NCI-H524 (cell line): ENCODE results near the gene ACKR3.
A peak's percentile ranks its signal among the peaks of the same experiment; 100 is the strongest.

Source experiments
- DNase-seq, 2 experiments: peaks; one replicate each; lab custom pipeline; 2025; lab: John Stamatoyannopoulos, UW

ACKR3 gene

DNA sequence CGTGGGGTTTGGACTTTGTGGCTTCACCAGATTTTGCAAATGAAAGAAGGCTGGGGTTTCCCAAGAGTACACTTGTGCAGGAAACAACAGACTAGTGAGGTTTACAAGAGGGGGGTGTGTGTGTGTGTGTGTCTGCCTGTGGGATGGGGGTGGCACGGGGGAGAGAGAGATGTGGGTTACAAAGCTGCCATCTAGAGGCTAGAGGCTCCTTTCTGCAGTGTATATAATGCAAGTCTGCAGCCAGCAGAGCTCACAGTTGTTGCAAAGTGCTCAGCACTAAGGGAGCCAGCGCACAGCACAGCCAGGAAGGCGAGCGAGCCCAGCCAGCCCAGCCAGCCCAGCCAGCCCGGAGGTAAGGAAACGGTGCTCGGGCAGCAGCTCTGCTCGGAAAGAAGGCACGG is at the start of gene ACKR3:
Gene ACKR3 (plus strand): TSS at position 253 of the 401 bp plus-strand sequence. CDS start 10,641 bp downstream, outside the sequence.
- DNase-seq: peak; percentile 61 to 85

DNA sequence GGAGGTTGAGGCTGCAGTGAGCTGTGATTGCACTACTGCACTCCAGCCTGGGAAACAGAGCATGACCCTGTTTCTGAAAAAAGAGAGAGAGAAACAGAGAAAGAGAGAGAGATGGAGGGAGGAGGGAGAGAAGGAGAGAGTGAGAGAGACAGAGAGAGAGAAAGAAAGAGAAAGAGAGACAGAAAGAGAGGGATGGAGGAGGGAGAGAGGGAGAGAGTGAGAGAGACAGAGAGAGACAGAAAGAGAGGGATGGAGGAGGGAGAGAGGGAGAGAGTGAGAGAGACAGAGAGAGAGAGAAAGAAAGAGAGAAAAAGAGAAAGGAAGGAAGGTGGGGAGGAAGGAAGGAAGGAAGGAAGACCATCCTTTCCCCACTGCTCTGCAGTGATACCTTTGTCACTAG is 48.1 kb upstream of the ACKR3 start:
- no peak for DNase-seq

DNA sequence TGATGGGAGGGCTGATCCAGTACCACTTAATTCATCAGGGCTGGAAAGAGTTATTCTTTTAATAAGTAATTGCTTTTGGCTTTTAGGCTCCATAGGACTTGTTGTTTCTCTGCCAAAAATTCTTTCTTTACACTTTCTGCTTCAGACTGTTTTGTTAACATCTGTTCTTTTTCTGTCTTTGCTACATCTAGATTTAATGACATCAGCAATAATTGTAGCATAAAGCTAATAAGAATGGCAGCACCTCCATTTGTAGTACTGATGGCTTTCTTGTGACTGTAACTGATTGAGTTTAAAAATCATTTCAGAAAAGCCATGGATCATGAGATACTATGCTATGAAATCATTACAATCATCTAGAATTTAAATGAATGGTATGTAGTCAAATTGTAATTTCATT is 46.4 kb upstream of the ACKR3 start:
- no peak for DNase-seq

DNA sequence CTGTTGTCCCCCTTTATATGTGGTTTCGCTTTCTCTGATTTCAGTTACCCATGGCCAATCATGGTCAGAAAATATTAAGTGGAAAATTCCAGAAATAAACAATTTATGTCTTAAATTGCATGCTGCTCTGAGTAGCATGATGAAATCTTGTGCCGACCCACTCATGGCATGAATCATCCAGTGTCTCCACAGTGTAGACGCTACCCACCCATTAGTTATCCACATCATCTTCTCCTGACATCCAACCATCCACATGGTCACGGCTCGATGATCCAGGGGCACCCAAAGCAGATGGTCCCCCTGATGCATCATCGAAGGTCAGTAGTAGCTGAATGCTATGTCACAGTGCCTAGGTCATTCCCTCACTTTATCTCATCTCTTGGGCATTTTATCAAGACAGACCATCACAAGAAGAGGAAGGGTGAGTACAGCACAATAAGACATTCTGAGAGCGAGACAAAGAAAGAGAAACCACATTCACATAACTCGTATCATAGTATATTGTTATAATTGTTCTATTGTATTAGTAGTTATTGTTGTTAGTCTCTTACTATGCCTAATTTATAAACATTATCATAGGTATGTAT is 44.1 kb upstream of the ACKR3 start:
- DNase-seq: no peak

DNA sequence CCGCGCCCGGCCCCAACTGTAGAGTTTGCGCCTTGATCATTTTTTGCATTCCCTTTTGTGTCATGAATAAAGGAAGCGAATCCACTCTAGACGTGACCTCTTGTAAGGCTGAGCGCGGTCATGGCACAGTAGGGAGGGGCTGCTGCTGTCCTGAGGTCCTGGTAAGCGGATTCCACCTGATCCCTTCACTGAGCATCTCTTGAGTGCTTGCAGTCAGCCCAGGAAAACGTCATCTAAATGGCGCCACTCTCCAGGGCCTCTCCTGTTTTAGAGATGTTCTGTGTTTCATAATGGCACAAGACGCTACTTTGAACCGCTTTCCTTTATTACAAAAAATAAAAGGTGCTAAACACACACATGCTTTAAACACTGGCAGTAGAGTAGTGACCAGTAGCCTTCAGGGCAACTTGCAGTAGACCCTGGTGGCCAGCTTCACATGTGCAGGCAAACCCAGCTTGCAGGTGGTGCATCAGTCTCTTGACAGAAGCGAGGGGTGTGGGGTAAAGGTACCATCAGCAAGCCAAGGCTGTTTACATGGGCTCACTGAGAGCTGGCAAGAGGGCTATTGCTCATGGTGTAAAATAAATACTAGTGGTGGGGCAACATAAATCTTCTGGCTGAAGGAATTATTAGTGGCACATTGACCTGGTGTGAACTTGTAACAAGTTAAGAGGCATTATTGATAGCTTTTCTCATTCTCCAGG is 43.0 kb upstream of the ACKR3 start:
- DNase-seq: no peak

DNA sequence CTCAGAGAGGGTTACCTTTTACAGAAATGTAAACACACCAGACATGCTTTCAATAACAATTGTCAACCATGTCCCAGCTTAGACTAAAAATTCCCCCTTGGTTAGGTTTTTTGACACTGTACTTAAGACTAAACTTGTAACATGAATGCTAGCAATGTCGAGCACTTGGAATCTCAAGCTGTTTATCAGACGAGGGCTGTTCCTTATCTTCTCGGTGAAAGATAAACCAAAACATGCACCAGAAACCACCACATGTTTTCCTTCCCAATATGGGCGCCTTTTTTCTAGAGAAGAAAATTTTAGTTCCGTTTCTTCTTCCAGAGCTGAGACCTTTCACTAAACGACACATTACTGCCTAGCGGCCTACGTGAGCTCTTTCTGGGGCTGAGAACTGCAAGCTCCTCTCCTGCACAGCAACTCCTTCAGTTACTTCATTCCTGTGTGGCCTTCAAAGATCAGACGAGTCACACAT is 42.4 kb upstream of the ACKR3 start:
- DNase-seq: no peak

DNA sequence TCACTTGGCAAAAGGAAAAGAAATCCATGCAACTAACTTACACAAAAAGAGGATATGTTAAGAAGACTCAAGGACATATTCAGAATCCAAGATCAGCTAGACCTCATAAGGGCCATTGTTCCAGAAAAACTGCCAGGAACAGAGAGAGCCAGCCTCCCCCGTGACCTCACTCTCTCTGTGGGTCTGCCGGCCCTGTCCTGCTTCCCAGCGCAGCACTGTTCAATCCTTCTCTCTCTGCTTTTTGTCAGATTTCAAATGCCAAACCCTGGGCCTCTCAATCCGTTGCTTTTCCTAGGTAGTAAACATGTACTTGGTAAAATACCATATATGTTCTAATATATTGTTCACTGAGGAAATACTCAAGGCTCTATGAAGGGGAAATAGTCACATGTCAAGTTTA is 40.0 kb upstream of the ACKR3 start:
- DNase-seq: no peak

DNA sequence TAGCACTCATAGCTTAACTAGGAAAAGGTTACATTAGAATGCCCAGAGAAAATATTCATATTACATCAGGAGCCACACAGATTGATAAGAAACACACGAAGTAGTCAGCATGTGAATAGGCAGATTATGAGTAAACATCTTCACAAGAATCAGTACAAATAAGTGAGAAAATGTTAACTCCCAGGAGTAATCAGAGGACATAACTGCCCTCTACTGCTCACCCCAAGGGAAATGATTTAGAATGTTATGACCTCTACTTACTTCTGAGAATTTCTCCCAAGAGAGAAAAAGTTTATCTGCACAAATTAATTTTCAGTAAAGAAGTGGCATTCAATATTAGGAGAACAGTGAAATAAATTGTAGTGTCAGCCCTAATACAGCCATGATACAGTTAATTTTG is 39.1 kb upstream of the ACKR3 start:
- DNase-seq: no peak

DNA sequence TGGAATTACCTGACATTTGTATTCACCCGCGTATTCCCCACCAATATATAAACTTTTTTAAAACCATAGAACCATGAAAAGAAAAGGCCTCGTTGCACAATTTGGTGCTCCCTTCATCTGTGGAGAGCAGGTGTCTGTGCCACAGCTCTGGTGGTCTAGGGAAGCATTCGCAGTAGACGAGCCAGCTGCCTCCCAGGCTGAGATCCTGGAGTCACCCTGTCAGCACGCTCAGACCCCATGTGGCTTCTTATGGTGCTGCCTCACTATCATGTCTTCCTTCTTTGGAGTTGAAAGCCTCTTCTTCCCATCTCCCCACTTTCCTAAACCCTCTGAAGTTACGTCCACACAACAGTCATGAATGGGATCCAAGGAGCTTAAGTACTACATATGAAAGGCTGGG is 38.4 kb upstream of the ACKR3 start:
- DNase-seq: no peak

DNA sequence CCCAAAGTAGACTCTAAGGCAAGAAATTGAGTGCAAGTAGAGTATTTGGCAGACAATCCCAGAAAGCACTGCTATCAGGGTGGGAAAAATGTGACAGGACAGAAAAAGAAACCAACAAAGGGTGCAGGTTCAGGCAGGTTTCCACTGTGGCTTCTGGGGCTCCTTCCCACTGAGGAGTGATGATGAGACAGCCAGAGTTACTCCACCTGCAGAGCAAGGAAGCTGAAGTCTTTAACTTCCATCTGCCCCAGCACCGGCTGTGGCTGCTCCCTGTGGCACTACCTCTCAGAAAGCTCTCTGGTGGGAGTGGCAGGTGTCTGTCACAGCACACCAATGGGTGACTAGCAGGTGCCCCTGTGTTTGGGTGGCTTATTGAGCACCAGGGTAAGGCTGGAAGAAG is 37.6 kb upstream of the ACKR3 start:
- DNase-seq: no peak

DNA sequence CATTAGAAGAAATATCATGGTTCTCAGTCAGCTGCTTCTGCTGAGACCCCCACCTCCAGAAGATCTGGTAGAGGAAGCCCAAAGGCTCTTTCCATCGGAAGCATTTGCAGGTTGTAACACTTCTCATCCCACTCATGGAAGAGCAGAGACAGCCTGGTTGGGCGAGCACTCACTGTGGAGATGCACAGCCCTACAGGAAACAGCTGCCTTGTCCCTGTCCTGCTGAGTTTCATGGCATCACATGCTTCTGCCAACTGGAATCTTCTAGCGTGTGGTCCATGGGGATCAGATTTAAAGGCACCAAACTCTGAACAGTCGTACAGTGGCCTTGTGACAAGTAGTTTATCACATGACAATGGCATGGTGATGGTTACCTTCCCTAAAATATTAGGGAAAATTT is 36.3 kb upstream of the ACKR3 start:
- DNase-seq: no peak

DNA sequence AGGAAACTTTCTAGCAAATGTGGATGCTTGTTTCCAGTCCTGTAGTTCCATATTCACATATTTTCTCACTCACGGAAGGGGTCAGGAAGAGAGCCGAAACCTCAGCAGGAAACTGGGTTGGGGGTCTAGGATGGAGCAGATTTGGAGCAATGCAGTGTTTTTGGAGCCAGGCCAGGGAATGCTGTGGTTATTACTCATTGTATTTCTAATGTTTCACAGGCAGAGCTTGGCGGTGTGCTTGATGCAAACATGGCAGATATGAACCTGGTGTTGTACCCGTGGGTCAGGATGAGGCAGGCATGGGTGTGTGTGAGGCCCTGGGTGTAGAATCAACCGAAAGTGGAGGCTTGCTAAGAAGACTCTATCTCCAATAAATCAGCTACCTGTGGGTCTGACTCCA is 34.6 kb upstream of the ACKR3 start:
- DNase-seq: no peak

DNA sequence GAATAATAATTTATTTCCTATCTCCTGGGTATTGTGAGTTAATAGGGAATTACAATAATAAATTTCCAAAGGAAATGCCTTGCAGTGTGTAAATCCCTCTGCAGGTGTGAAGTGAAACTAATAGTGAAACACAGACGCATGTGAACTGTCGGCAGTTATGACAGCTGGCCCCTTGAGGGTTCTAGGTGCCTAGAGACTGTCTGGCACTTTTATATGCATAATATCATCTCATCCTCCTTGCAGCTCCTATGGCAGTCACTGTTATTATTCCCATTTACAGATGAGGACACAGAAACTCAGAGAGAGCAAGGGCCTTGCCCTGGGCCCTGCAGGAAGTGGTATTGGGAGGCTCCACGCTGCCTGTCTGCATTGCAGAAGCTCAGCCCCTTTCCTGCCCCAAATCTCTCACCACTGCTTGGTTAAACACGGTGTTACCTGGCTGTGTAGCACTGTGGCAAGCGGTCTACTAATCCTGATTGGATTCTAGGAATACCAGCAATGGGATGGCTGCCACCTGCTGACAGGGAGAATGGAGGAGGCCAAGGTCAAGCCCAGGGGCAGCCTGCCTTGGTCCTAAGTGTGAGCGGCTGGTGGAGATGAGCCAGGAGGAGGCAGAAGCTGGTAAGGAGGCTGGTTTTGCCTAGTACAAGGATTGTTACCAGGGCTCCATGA is 32.8 kb upstream of the ACKR3 start:
- no peak for DNase-seq

DNA sequence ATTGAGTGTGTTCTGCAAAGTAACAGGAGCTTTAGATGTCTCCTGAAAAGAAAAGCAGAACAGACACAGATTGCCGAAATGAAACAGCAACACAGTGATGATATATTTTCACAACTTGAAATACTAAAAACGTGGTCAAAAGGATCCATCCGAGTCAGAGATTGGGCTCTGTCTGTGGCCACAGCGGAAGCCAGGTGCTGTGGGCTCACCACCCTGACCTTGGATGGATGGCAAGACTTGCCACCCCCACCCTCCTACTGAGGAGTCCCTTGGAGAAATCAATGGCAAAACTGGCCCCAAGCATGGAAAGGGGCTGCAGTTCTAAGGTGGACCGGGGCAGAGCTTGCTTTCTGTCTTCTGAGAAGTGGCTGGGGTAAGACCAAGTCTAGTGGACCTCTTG is 31.4 kb upstream of the ACKR3 start:
- DNase-seq: no peak

DNA sequence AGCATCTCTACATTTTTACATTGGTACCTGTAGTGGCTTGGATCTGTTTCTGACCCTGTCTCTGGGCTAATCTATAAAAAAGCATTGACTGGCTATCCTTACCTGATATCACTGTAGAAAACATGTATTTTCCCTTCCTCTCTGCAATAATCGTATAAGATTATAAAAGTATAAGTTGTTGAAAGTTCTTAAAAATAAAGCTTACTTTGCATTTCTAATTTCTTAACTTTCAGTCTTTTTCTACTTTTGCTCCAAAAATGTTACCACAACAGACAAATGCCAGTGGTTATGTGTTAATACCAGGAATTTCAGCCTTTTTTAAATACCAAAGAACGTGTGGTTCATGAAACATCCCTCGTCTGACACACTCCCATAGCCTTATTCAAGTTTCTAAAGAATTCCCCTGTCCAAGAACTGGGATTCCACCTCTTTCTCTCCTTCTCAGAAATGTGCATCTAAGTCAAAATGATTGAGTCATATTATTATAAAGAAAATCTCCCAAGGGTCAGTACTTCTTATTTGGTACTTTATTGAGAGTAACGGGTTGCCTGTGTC is 28.5 kb upstream of the ACKR3 start:
- DNase-seq: no peak

DNA sequence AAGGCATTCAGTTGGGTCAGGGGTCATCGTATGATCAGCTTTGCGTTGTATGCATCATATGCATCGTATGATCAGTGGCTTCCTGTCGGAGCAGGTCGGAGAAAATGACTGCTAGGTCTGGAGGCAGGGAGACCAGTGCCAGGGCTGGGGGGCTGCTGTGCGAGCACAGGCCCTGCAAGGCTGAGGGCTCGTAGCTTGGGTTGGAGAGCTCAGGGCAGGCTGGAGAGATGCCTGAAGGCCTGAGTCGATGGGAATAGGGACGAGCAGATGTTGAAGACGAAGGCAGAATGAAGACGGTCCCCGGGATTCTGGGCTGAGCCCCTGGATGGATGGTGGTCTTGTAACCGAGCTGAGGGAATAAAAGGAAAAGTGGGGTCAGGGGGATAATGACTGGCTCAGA is 25.3 kb upstream of the ACKR3 start:
- no peak for DNase-seq

DNA sequence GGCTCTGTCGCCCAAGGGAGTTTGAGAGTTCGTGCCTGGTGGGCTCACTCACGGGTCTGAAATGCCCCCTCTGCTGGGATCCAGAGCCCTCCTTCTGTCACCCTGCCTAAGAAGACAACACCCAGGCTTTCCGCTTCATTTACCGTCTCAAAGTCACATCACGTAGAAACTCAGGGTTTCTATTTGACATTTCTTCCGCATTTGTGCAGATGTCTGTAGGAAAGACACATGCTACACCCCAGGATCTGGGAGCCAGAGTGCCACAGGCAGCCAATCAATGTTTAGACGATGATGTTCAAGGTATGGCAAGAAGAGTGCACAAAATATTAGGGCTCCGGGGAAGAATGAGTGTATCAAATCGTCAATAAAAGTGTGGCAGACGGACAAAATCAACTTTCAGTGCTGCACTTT is 24.4 kb upstream of the ACKR3 start:
- no peak for DNase-seq

DNA sequence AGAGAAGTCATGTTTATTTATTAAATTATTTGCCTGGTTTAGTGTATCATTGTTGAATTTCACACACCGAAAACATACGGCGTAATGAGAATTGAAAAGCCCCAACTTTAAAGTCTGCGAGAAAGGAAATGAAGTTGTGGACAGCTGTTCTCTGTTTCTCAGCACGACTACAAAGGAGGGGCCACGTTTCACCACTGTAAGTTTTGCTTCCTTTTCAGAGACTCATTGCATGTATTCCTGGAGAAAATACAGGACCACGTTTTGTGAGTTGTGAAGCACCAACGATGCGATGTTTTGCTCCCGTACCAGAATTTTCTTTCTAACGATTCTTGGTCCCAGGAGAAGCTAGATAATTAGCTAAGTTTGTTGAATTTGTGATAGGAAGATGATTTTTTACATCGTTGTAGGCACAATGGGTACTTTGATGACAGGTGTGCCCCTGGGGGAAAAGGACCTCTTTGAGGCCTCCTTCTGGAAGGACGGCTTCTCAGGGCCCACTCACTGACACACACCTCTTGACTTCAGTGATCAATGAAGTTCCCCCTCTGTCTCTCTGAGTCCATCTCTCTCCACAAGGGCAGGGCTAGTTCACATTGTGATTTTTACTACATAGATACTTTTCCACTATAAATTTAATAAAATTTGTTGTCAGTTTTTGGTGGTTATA is 23.7 kb upstream of the ACKR3 start:
- DNase-seq: no peak

DNA sequence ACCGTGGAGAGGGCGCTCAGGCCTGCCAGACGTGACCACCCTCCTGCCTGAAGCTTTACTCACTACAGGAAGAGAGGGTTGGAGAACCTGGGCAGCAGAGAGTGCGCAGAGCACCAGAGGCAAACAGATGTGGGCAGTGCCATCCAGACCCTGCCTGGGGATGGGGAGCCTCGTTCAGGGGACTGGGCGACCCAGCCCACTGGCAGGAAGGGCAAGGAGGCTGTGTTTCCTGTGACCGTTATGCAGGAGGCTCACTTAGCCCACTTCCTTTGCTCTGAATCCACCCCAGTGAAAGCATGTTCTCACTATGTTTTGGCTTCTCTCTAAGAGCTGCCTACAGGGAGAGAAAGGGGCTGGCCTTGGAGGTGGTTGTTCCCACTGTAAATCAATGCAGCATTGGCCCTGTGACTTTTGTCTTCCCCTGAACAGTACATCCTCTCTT is 23.0 kb upstream of the ACKR3 start:
- DNase-seq: no peak

DNA sequence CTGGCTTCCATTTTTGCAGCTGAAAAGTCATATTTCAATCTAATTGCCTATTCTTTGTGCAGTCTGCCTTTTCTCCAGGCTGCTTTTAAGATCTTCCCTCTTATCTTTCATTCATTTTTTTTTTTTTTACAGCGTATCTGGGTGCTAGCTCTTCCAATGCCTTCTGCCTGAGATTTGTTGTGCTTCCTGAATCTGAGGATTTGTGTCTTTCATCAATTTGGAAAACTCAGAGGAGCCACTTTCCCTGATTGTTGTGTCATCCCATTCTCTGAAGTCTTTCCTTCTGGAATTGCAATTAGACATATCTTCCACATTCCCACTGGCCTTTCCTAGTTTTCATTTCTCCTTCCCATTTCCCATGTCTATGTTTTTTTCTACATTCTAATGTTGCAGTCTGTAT is 21.9 kb upstream of the ACKR3 start:
- DNase-seq: no peak

DNA sequence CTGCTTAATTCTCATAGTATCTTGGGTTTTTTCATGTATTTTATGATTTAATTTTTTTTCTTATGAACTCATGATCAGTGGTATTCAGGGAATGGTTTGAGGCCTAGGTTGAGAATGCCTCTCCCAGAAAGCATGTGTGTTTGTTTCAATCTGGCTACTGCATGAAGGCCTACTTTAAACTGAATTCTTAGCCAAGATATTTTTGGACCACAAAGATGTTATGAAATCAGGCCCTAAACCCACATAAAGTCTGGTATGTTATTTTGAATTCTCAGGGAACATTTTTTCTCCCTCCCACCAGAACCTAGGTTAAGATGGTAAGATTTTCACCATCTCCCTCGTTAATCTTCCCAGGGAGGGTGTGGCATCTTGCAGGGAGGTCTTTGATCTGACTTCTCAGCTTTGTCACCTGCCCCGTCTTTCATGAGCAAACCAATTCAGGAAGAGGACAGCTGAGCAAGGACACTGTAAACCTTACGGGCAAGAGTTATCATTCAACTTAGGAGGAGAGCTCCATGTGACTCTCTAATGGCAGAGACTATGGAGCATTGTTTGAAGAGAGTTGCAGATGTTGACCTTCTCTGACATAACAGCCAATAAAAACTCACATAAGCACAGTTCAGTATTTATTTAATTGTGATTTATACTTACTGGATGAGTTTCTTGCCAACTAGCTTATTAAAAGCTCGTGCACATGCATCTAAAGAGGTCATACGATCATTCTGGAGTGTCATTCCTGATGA is 21.3 kb upstream of the ACKR3 start:
- DNase-seq: no peak

DNA sequence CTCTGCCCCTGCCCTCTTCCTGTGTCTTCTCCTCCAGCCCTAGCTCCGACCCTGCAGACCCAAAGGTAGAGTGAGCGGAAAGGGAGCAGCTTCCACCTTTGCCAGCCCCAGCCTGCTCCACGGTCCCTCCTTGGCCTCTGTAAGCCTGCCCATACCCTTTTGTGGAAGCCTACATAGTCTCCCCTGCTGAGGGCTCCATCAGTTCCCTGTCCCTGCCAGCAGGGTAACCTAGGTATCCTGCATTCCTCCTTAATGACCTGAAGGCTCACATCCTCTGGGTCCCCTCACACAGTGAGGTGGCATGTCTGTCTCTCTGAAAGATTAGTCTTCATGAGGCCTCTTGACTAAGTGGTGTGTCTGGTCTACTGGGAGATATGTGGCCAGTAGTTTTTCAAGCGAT is 20.5 kb upstream of the ACKR3 start:
- DNase-seq: no peak
